HL-60 (cell line): ENCODE data around the gene LIN54.

ENCODE experiments used
- DNase-seq, 2 experiments: peaks; one replicate each; pipeline ENCODE4 v3.0.0-alpha.2; 2010 to 2020; ENCODE audit warnings: low read depth in 1 of 2, low spot score in 1 of 2
- H3K27ac ChIP-seq: fragments of 250-450 bp; sonication (Bioruptor Pico); replicated peaks from 2 replicates; pipeline ENCODE4 v1.5.1; 2020; ENCODE audit warnings: mild to moderate bottlenecking, moderate library complexity
- H3K27me3 ChIP-seq: fragments of 250-450 bp; sonication (Bioruptor Pico); 2 replicates; pipeline ENCODE4 v1.5.1; 2021; ENCODE audit warnings: mild to moderate bottlenecking, moderate library complexity; ENCODE audit not compliant: insufficient read depth, poor library complexity, severe bottlenecking
- H3K4me3 ChIP-seq: replicated peaks from 2 replicates; pipeline ENCODE4 v1.5.1; 2011; ENCODE audit warnings: mild to moderate bottlenecking, control low read depth, low read length; ENCODE audit not compliant: insufficient read depth
- GABPA ChIP-seq: IDR thresholded peaks from 2 replicates; pipeline ENCODE4 v1.6.1; 2012; ENCODE audit warnings: low read depth
- POLR2AphosphoS5 ChIP-seq: IDR thresholded peaks from 2 replicates; pipeline ENCODE4 v1.6.1; 2012; ENCODE audit warnings: low read depth
- SPI1 ChIP-seq: IDR thresholded peaks from 2 replicates; pipeline ENCODE4 v1.6.1; 2012; ENCODE audit warnings: low read depth, mild to moderate bottlenecking, borderline replicate concordance
- TF ChIP-seq, protein P1 (sequence below): IDR thresholded peaks from 2 replicates; pipeline ENCODE4 v1.6.1; 2012; ENCODE audit warnings: low read depth; ENCODE audit not compliant: insufficient replicate concordance
- TF ChIP-seq, protein P2 (sequence below): IDR thresholded peaks from one replicate; pipeline ENCODE4 v1.5.1; 2011; ENCODE audit warnings: low read length, control low read depth, inconsistent platforms; ENCODE audit not compliant: insufficient read depth

The LIN54 gene

DNA sequence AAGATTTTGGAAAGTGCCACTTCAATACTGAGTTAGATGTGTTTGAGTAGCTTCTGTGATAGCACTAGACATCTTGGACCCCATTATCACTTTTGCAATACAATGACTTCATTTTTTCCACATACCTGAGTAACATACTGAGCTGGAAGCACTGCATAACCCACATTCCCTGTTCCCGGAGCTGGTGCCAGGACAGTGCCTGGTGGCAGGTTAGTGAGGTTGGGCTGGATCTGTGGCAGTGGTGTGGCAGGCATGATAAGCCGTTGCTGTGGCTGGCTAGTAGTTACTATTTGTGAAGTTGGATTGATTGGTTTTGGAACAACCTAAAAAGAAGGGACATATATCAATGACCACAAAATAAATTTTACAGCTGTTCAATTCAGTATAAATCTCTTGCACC lies 71.2 kb downstream of the LIN54 start:
- TF ChIP-seq SPI1 (no peak), GABPA (no peak), POLR2AphosphoS5 (no peak)
- TF ChIP-seq, protein P1, sequence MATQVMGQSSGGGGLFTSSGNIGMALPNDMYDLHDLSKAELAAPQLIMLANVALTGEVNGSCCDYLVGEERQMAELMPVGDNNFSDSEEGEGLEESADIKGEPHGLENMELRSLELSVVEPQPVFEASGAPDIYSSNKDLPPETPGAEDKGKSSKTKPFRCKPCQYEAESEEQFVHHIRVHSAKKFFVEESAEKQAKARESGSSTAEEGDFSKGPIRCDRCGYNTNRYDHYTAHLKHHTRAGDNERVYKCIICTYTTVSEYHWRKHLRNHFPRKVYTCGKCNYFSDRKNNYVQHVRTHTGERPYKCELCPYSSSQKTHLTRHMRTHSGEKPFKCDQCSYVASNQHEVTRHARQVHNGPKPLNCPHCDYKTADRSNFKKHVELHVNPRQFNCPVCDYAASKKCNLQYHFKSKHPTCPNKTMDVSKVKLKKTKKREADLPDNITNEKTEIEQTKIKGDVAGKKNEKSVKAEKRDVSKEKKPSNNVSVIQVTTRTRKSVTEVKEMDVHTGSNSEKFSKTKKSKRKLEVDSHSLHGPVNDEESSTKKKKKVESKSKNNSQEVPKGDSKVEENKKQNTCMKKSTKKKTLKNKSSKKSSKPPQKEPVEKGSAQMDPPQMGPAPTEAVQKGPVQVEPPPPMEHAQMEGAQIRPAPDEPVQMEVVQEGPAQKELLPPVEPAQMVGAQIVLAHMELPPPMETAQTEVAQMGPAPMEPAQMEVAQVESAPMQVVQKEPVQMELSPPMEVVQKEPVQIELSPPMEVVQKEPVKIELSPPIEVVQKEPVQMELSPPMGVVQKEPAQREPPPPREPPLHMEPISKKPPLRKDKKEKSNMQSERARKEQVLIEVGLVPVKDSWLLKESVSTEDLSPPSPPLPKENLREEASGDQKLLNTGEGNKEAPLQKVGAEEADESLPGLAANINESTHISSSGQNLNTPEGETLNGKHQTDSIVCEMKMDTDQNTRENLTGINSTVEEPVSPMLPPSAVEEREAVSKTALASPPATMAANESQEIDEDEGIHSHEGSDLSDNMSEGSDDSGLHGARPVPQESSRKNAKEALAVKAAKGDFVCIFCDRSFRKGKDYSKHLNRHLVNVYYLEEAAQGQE, result no peak
- TF ChIP-seq, protein P2, sequence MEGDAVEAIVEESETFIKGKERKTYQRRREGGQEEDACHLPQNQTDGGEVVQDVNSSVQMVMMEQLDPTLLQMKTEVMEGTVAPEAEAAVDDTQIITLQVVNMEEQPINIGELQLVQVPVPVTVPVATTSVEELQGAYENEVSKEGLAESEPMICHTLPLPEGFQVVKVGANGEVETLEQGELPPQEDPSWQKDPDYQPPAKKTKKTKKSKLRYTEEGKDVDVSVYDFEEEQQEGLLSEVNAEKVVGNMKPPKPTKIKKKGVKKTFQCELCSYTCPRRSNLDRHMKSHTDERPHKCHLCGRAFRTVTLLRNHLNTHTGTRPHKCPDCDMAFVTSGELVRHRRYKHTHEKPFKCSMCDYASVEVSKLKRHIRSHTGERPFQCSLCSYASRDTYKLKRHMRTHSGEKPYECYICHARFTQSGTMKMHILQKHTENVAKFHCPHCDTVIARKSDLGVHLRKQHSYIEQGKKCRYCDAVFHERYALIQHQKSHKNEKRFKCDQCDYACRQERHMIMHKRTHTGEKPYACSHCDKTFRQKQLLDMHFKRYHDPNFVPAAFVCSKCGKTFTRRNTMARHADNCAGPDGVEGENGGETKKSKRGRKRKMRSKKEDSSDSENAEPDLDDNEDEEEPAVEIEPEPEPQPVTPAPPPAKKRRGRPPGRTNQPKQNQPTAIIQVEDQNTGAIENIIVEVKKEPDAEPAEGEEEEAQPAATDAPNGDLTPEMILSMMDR, result no peak
- no peak overlapping the region for H3K27ac ChIP-seq
- DNase-seq, result no peak
- H3K4me3 ChIP-seq, result no peak overlapping the region
- no peaks in the 10 kb centered on the region for H3K27me3 ChIP-seq

DNA sequence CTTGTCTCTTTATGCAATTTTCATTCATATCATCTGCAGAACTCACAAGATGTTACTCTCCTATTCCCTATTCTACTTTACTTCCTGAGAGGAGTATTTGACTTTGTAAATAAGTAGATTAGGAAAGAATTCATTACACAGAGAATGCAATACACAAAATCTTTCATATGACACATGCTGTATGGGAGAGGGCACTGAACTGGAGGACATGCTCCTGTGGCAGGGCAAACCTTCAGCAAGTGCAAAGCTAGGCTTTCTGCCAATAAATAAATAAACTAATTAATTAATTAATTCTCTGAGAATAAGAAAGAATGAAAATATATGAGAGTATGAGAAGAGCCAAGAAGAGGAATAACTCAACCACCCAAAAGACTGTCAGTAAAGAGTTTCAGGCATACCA lies 76.2 kb downstream of the LIN54 start:
- no peak for DNase-seq
- H3K27me3 ChIP-seq, result no peaks in the 10 kb centered on the region
- no peak overlapping the region for H3K27ac ChIP-seq
- TF ChIP-seq SPI1 (no peak), POLR2AphosphoS5 (no peak), GABPA (no peak)
- TF ChIP-seq, protein P2, result no peak
- TF ChIP-seq, protein P1, result no peak
- no peak overlapping the region for H3K4me3 ChIP-seq

DNA sequence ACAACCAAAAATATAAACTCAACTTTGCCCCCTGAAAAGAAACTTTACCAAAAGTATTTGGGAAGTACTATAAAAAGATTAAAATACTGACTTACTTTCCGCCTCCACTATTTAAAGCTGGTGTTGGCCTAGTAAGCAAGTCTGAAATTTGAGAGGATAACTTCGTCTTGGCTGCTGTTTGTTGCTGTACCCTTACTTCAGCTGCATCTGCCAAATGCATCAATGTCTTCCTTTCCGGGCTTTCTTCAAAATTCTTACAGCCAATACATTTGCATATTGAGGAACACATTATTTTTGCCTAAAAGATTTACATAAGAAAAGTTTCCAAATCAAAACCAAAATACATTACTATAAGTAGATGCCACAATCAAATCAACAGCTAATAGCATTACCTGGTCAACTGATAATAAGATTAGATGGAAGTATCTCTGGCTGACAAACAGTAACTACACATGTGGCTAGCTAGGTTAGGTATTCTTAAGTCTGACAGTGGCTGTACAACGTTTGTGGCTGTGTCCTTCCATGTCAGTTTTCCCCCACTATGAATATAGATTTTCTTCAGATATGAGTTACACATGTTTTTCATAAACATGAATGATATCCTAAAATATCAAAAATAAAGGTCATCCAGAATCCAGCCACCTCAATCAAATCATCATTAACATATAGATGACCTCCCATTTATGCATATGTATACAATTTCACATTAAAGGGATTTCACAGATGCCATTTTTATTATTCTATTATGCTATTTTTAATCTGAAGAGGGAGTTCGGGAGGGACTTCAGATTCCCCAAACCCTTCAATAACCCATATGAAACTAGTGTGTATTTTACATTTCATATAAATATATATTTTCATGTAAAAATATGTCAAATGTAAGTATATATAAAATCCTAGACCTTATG lies 79.5 kb downstream of the LIN54 start:
- DNase-seq, result no peak
- no peaks in the 10 kb centered on the region for H3K27me3 ChIP-seq
- TF ChIP-seq GABPA, result no peak
- TF ChIP-seq SPI1, result no peak
- no peak for TF ChIP-seq POLR2AphosphoS5
- TF ChIP-seq, protein P1, result no peak
- TF ChIP-seq, protein P2, result no peak
- H3K4me3 ChIP-seq, result no peak overlapping the region
- H3K27ac ChIP-seq, result no peak overlapping the region
